ENCODE data around the gene DALRD3. TPM values are rescaled to one million over a fixed set of nuclear protein-coding genes. Genes with fewer than 3 reads are reported as not detected.

DALRD3 gene, protein sequence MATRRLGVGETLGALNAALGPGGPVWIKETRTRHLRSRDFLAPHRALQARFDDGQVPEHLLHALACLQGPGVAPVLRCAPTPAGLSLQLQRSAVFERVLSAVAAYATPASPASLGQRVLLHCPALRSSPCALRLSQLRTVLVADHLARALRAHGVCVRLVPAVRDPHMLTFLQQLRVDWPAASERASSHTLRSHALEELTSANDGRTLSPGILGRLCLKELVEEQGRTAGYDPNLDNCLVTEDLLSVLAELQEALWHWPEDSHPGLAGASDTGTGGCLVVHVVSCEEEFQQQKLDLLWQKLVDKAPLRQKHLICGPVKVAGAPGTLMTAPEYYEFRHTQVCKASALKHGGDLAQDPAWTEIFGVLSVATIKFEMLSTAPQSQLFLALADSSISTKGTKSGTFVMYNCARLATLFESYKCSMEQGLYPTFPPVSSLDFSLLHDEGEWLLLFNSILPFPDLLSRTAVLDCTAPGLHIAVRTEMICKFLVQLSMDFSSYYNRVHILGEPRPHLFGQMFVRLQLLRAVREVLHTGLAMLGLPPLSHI
- 30.4 and 31.6 TPM in 2 replicates for total RNA-seq (2021; fragmentation: NEBNext Ultra II Directional; extraction: Animal tissue kit (Norgen Biotek cat#: 25700))
- polyA plus RNA-seq (2011; rRNA removed), result 86.5 and 95.3 TPM in 2 replicates
- 73.1 TPM for polyA plus RNA-seq (2011; cell fraction: cytosol; rRNA removed)
- 140 TPM for polyA plus RNA-seq (2011; cell fraction: nucleus; rRNA removed)
- polyA plus RNA-seq (2012, experiment 1 of 2), result 34.7 to 40.6 TPM (median 39.8 TPM) in 4 replicates
- polyA plus RNA-seq (2012, experiment 2 of 2), result 74.3 TPM
- 33.5 TPM for polyA plus RNA-seq (2013, experiment 1 of 2)
- polyA plus RNA-seq (2013, experiment 2 of 2), result 33.7 TPM
- 87.2 and 103 TPM in 2 replicates for polyA minus RNA-seq (2011; rRNA and poly(A)+ RNA removed)
- polyA minus RNA-seq (2011; cell fraction: cytosol; rRNA and poly(A)+ RNA removed), result 32.7 TPM
- polyA minus RNA-seq (2011; cell fraction: nucleus; rRNA and poly(A)+ RNA removed), result 48.1 TPM
- long read RNA-seq, experiment 1, transcript DALRD3-202 (12 exons, 1,739 nt), result major isoform, 6 of 36 reads
- long read RNA-seq, experiment 1, partial matches to known transcripts, result 19 of 36 reads
- long read RNA-seq, experiment 1, other reads (novel, unspliced or antisense), result 10 of 36 reads
- long read RNA-seq, experiment 2, partial matches to known transcripts, result 0 of 1 reads
- long read RNA-seq, experiment 2, other reads (novel, unspliced or antisense), result 1 of 1 reads

DNA sequence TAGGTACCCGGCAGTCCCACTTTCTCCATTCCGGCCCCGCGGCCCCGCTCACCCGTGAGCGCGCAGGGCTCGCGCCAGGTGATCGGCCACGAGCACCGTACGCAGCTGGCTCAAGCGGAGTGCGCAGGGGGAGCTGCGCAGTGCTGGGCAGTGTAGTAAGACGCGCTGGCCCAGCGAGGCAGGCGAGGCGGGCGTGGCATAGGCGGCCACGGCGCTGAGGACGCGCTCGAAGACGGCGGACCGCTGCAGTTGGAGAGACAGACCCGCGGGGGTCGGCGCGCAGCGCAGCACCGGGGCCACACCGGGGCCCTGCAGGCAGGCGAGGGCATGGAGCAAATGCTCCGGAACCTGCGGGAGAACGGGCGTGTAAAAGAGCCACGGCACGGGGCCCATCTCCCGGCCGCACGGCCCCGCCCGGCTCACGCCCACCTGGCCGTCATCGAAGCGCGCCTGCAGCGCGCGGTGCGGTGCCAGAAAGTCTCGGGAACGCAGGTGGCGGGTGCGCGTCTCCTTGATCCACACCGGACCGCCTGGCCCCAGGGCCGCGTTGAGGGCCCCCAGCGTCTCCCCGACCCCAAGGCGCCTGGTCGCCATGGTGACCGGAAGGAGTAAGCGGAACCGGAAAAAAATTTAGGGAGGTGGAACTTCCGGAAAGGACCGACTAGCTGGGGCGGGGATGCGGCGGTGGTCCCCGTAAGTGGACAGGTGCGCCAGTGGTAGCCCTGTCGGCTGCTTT lies at the start of gene DALRD3:
Gene DALRD3 (minus strand): TSS at position 610 of the 736 bp plus-strand sequence. CDS start 16 bp downstream, at position 594.
- peak within 1 kb of the TSS; percentile 37 for H3K56ac ChIP-seq (replicated peaks; ENCODE audit: insufficient read length, low read depth, low read length)
- WGBS, 2 experiments (ENCODE audit: extremely low coverage in 1 of 2, insufficient coverage in 1 of 2, insufficient read length in 1 of 2, insufficient replicate concordance in 2 of 2, low coverage in 1 of 2, low lambda C conversion rate in 2 of 2, missing lambda C conversion rate in 1 of 2), result 2% methylated on average over 82 of the region's 85 CpGs; no CpG with 5 or more reads in 1 of the 2 experiments
- peak within 1 kb of the TSS; percentile 36 to 54 (median 49) for H3K9ac ChIP-seq (replicated peaks in 1 of 4; ENCODE audit: extremely low read depth in 1 of 4, low read depth in 3 of 4, low read length in 3 of 4)
- H2BK5ac ChIP-seq (ENCODE audit: low read depth, low read length), result peak within 1 kb of the TSS; percentile 90
- H3K23ac ChIP-seq (ENCODE audit: insufficient read length), result no peak within 1 kb of the TSS
- no peak within 1 kb of the TSS for H2BK15ac ChIP-seq (ENCODE audit: low read length)
- no peaks in the 10 kb centered on the region for H3K27me3 ChIP-seq (replicated peaks in 1 of 4; ENCODE audit: control insufficient read depth in 3 of 4, extremely low read depth in 1 of 4, insufficient read depth in 3 of 4, low read length in 3 of 4)
- H4K91ac ChIP-seq (replicated peaks; ENCODE audit: insufficient read length, low read length), result no peak within 1 kb of the TSS
- H2AK5ac ChIP-seq (ENCODE audit: low read depth, low read length), result no peak within 1 kb of the TSS
- H3K23me2 ChIP-seq (ENCODE audit: low read depth, low read length), result peaks cover 32% of the 10 kb centered on the region
- CTCF ChIA-PET (ENCODE audit: partially characterized antibody), result interaction anchor here (2.1 to 24.3 kb wide), 3 partner anchors 14 to 152 kb away, joined by 7 to 467 read pairs (median 42); partner anchors contain the start of genes KLHDC8B, P4HTM and WDR6
- H2BK12ac ChIP-seq (ENCODE audit: low read depth, low read length), result no peak within 1 kb of the TSS
- peak within 1 kb of the TSS; percentile 32; the same call in 1 of the 2 replicates for H3K27ac ChIP-seq (ENCODE audit: low read depth, low read length)
- no peaks in the 10 kb centered on the region for H3K9me3 ChIP-seq (ENCODE audit: insufficient read depth in 2 of 2, low read depth in 1 of 2, low read length in 1 of 2)
- peaks cover 0 to 23% of the 10 kb centered on the region in 2 experiments; a peak in 2 of 4 replicates for H3K79me2 ChIP-seq (ENCODE audit: control insufficient read depth in 1 of 2, insufficient read depth in 2 of 2, low read length in 2 of 2)
- H4K20me1 ChIP-seq (replicated peaks in 1 of 2; ENCODE audit: control insufficient read depth in 1 of 2, insufficient read depth in 2 of 2, low read length in 2 of 2), result peaks cover 23 to 26% of the 10 kb centered on the region in 2 experiments
- peak within 1 kb of the TSS; percentile 71 for H3K18ac ChIP-seq (ENCODE audit: extremely low read depth, low read length)
- POLR2A ChIA-PET (ENCODE audit: partially characterized antibody), result interaction anchor here (0.5 to 38.8 kb wide), 8 partner anchors 5 to 759 kb away, joined by 3 to 1518 read pairs (median 70); partner anchors contain the start of genes DALRD3, IMPDH2, NDUFAF3 and P4HTM
- H3K14ac ChIP-seq (ENCODE audit: insufficient read length), result no peak within 1 kb of the TSS
- peak within 1 kb of the TSS; percentile 80 for H3K4ac ChIP-seq (replicated peaks; ENCODE audit: insufficient read length, low read depth, low read length)
- H4K8ac ChIP-seq (ENCODE audit: extremely low read depth, insufficient read depth, low read length), result peak within 1 kb of the TSS; percentile 93; the same call in 1 of the 2 replicates
- DNase-seq (ENCODE audit: low read depth in 1 of 2, low spot score in 2 of 2) (peak; percentile 47 to 85), FAIRE-seq (no peak)
- peaks cover 8% of the 10 kb centered on the region for H3K79me1 ChIP-seq (ENCODE audit: low read depth, low read length)
- no peak within 1 kb of the TSS for H2BK120ac ChIP-seq (replicated peaks; ENCODE audit: low read depth, low read length)
- peaks cover 0 to 21% (median 12%) of the 10 kb centered on the region in 4 experiments; a peak in 6 of 7 replicates for H3K4me1 ChIP-seq (replicated peaks in 1 of 4; ENCODE audit: control insufficient read depth in 3 of 4, insufficient read depth in 4 of 4, low read length in 3 of 4)
- H2AFZ ChIP-seq (ENCODE audit: low read length), result no peak within 1 kb of the TSS; the same call in 1 of the 2 replicates
- peak within 1 kb of the TSS; percentile 73 for H4K5ac ChIP-seq (ENCODE audit: insufficient read length, low read depth, low read length)
- H2BK20ac ChIP-seq (ENCODE audit: low read length), result no peak within 1 kb of the TSS
- H3K4me3 ChIP-seq (ENCODE audit: extremely low read depth in 1 of 4, insufficient read depth in 2 of 4, low read depth in 3 of 4, low read length in 4 of 4), result peak within 1 kb of the TSS; percentile 44 to 77 (median 69)
- H3K36me3 ChIP-seq (ENCODE audit: control insufficient read depth in 2 of 4, insufficient read depth in 4 of 4, low read length in 3 of 4), result peaks cover 11 to 34% (median 19%) of the 10 kb centered on the region in 4 experiments
- H3K4me2 ChIP-seq (ENCODE audit: insufficient read depth in 1 of 2, low read depth in 2 of 2, low read length in 2 of 2), result peak within 1 kb of the TSS; percentile 88 to 90
- TF ChIP-seq TCF12 (IDR thresholded peaks at IDR 0.05; ENCODE audit: low read depth, low read length) (no peak), CBX5 (IDR thresholded peaks at IDR 0.05; ENCODE audit: low read depth, low read length) (no peak), KDM4A (IDR thresholded peaks at IDR 0.05; ENCODE audit: low read depth, low read length, severe bottlenecking) (peak; percentile 81), JUND (IDR thresholded peaks at IDR 0.05; ENCODE audit: low read length) (no peak), ATF3 (IDR thresholded peaks at IDR 0.05; ENCODE audit: insufficient read depth, low read depth, low read length) (no peak)
